PC-9 (cell line): ENCODE measurements around the gene CTNNA3.

ENCODE experiments used
- CTCF ChIP-seq: fragments of 200-600 bp; sonication (generic); conservative IDR thresholded peaks from 2 replicates; pipeline ENCODE4 v1.6.1; 2017; ENCODE audit warnings: mixed run types, antibody characterized with exemption, mild to moderate bottlenecking, moderate library complexity
- EZH2 ChIP-seq: fragments of 200-600 bp; sonication (generic); IDR thresholded peaks from 2 replicates; pipeline ENCODE4 v1.8.0; 2017; ENCODE audit warnings: antibody characterized with exemption, low read depth

DNA sequence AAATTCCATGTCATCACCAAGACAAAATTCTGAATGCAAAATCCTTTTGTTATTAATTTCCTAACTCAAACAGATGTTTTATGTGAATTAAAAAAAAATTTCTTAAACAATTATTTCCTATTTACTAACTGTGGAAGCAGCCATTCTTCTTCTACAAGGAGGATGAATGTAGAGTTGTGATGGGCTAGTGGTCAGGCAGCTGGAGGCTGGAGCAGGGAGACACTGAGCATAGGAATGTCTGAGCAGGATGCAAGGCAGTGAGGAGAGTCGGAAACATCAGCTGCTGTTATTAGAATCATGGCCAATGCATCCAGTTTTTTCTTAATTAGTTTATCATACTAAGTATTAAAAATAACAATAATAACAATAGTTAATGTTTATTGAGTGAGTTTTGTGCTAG lies 872.7 kb downstream of the CTNNA3 start:
- TF ChIP-seq CTCF (no peak), EZH2 (no peak)
